ENCODE data around the gene SHF. TPM values are rescaled to one million over a fixed set of nuclear protein-coding genes. Genes with fewer than 3 reads are reported as not detected.

The SHF gene
- total and polyA plus RNA-seq, 2 of the 8 experiments (the other 6 are each of a cell fraction or from before 2014, with no cell fraction given) = 13.1 to 26.7 TPM

GRCh38 chr15:45132844-45133560 lies 54.8 kb downstream of the SHF start:
- no peak overlapping the region for H2BK5ac ChIP-seq (ENCODE audit: low read depth, low read length)
- DNase-seq (ENCODE audit: low read depth in 1 of 2, low spot score in 2 of 2) (no peak), FAIRE-seq (no peak)
- ChIA-PET CTCF (ENCODE audit: partially characterized antibody) (interaction anchor here (0.6 to 7.9 kb wide), 8 partner anchors 9 to 1128 kb away, joined by 3 to 45 read pairs (median 7); partner anchors contain the start of genes DUOX2 and DUOXA2), POLR2A (ENCODE audit: partially characterized antibody) (interaction anchor here (1.9 kb wide), 1 partner anchor 17 kb away, joined by 4 read pairs; no protein-coding TSS in a partner anchor)
- no peak overlapping the region for H3K18ac ChIP-seq (ENCODE audit: extremely low read depth, low read length)
- H2AFZ ChIP-seq (ENCODE audit: low read length) = no peak overlapping the region
- no peak overlapping the region for H4K91ac ChIP-seq (replicated peaks; ENCODE audit: insufficient read length, low read length)
- H3K23me2 ChIP-seq (ENCODE audit: low read depth, low read length) = peaks cover 5% of the 10 kb centered on the region; the same call in 1 of the 2 replicates
- peaks cover 0 to 10% (median 6%) of the 10 kb centered on the region in 4 experiments; a peak in 5 of 7 replicates for H3K4me1 ChIP-seq (replicated peaks in 1 of 4; ENCODE audit: control insufficient read depth in 3 of 4, insufficient read depth in 4 of 4, low read length in 3 of 4)
- WGBS, 2 experiments (ENCODE audit: extremely low coverage in 1 of 2, insufficient coverage in 1 of 2, insufficient read length in 1 of 2, insufficient replicate concordance in 2 of 2, low coverage in 1 of 2, low lambda C conversion rate in 2 of 2, missing lambda C conversion rate in 1 of 2) = 74% methylated on average over 3 of the region's 3 CpGs; no CpG with 5 or more reads in 1 of the 2 experiments
- no peak overlapping the region for H3K4me2 ChIP-seq (ENCODE audit: insufficient read depth in 1 of 2, low read depth in 2 of 2, low read length in 2 of 2)
- no peaks in the 10 kb centered on the region for H3K79me2 ChIP-seq (ENCODE audit: control insufficient read depth in 1 of 2, insufficient read depth in 2 of 2, low read length in 2 of 2)
- H3K23ac ChIP-seq (ENCODE audit: insufficient read length) = no peak overlapping the region
- H3K27me3 ChIP-seq (replicated peaks in 1 of 4; ENCODE audit: control insufficient read depth in 3 of 4, extremely low read depth in 1 of 4, insufficient read depth in 3 of 4, low read length in 3 of 4) = peaks cover 78 to 93% (median 86%) of the 10 kb centered on the region in 4 experiments
- H4K5ac ChIP-seq (ENCODE audit: insufficient read length, low read depth, low read length) = no peak overlapping the region
- no peak for TF ChIP-seq CREB1 (IDR thresholded peaks at IDR 0.05)
- TF ChIP-seq RFX5 (IDR thresholded peaks at IDR 0.05; ENCODE audit: borderline replicate concordance, low read depth, low read length) = no peak
- H3K79me1 ChIP-seq (ENCODE audit: low read depth, low read length) = no peaks in the 10 kb centered on the region
- peak overlapping the region; percentile 43; the same call in 1 of the 2 replicates for H2BK12ac ChIP-seq (ENCODE audit: low read depth, low read length)
- H3K4ac ChIP-seq (replicated peaks; ENCODE audit: insufficient read length, low read depth, low read length) = no peak overlapping the region
- H2BK20ac ChIP-seq (ENCODE audit: low read length) = no peak overlapping the region
- no peak overlapping the region; the same call in 1 of the 2 replicates for H2BK15ac ChIP-seq (ENCODE audit: low read length)
- H3K9me3 ChIP-seq (ENCODE audit: insufficient read depth in 2 of 2, low read depth in 1 of 2, low read length in 1 of 2) = no peaks in the 10 kb centered on the region
- no peak overlapping the region for H4K8ac ChIP-seq (ENCODE audit: extremely low read depth, insufficient read depth, low read length)
- H3K9ac ChIP-seq (replicated peaks in 1 of 4; ENCODE audit: extremely low read depth in 1 of 4, low read depth in 3 of 4, low read length in 3 of 4) = no peak overlapping the region
- no peak overlapping the region for H3K14ac ChIP-seq (ENCODE audit: insufficient read length)
- no peak overlapping the region for H3K27ac ChIP-seq (ENCODE audit: low read depth, low read length)
- no peak overlapping the region for H2AK5ac ChIP-seq (ENCODE audit: low read depth, low read length)
- no peak overlapping the region for H2BK120ac ChIP-seq (replicated peaks; ENCODE audit: low read depth, low read length)
- no peak overlapping the region for H3K4me3 ChIP-seq (ENCODE audit: extremely low read depth in 1 of 4, insufficient read depth in 2 of 4, low read depth in 3 of 4, low read length in 4 of 4)
- H3K56ac ChIP-seq (replicated peaks; ENCODE audit: insufficient read length, low read depth, low read length) = no peak overlapping the region
- peaks cover 0 to 2% of the 10 kb centered on the region in 2 experiments for H4K20me1 ChIP-seq (replicated peaks in 1 of 2; ENCODE audit: control insufficient read depth in 1 of 2, insufficient read depth in 2 of 2, low read length in 2 of 2)
- no peaks in the 10 kb centered on the region for H3K36me3 ChIP-seq (ENCODE audit: control insufficient read depth in 2 of 4, insufficient read depth in 4 of 4, low read length in 3 of 4)
